Activated CD4-positive, alpha-beta T cell treated with anti-CD3 and anti-CD28 coated beads for 36 hours (primary cell): ENCODE data around the gene TRUB1. TPM values are rescaled to one million over a fixed set of nuclear protein-coding genes. Genes with fewer than 3 reads are reported as not detected.
A peak's percentile ranks its signal among the peaks of the same experiment; 100 is the strongest.
"Not testable (repeated sequence)": the region's sequence is repeated elsewhere in the genome, so short reads cannot be mapped to it uniquely, and the experiment has no call there.

Experiments used
- ATAC-seq: fragments of 200-7000 bp; cut with Tn5 transposase; one replicate; pipeline ENCODE4 v1.10.0; 2021; ENCODE audit warnings: mild to moderate bottlenecking, moderate library complexity
- CTCF ChIA-PET: fragments of 350-600 bp; sonication (Branson Sonifier 250); formaldehyde crosslinking; loops from one replicate; lab custom pipeline; 2021; ENCODE audit warnings: antibody characterized with exemption; lab: Charles Lee
- POLR2A ChIA-PET: fragments of 350-600 bp; sonication (Branson Sonifier 250); formaldehyde crosslinking; loops from one replicate; lab custom pipeline; 2021; ENCODE audit warnings: antibody characterized with exemption, inconsistent platforms; lab: Charles Lee
- DNase-seq: peaks from one replicate; pipeline ENCODE4 v3.0.0-alpha.2; 2020
- H3K27ac Mint-ChIP-seq: one replicate; pipeline ENCODE4 v1.8.0; 2021; ENCODE audit warnings: mixed read lengths
- H3K27me3 Mint-ChIP-seq: one replicate; pipeline ENCODE4 v1.8.0; 2021; ENCODE audit warnings: mixed read lengths
- H3K36me3 Mint-ChIP-seq: one replicate; pipeline ENCODE4 v1.8.0; 2021; ENCODE audit warnings: low read depth, mixed read lengths
- H3K4me1 Mint-ChIP-seq: one replicate; pipeline ENCODE4 v1.8.0; 2021; ENCODE audit warnings: mixed read lengths
- H3K4me3 Mint-ChIP-seq: one replicate; pipeline ENCODE4 v1.8.0; 2021; ENCODE audit warnings: mild to moderate bottlenecking, moderate library complexity, mixed read lengths
- H3K9me3 Mint-ChIP-seq: one replicate; pipeline ENCODE4 v1.8.0; 2021; ENCODE audit warnings: low read depth, mixed read lengths
- intact Hi-C, 2 experiments: fragments of 100-400 bp; cut with DNase I in 1 of 2; cut with micrococcal nuclease in 1 of 2; formaldehyde crosslinking; loops; one replicate each; pipeline versions ENCODE4 v1.14.2 to v1.15.1; 2022 to 2024; cut with DNase I, micrococcal nuclease
- total RNA-seq, 2 experiments: library from RNA; stranded (reverse); gene quantifications; one replicate each; pipeline ENCODE4 v1.2.3, GENCODE V29; 2021

Gene TRUB1
- total RNA-seq, 2 experiments from 2014 or later = 13.4 to 15.0 TPM

DNA sequence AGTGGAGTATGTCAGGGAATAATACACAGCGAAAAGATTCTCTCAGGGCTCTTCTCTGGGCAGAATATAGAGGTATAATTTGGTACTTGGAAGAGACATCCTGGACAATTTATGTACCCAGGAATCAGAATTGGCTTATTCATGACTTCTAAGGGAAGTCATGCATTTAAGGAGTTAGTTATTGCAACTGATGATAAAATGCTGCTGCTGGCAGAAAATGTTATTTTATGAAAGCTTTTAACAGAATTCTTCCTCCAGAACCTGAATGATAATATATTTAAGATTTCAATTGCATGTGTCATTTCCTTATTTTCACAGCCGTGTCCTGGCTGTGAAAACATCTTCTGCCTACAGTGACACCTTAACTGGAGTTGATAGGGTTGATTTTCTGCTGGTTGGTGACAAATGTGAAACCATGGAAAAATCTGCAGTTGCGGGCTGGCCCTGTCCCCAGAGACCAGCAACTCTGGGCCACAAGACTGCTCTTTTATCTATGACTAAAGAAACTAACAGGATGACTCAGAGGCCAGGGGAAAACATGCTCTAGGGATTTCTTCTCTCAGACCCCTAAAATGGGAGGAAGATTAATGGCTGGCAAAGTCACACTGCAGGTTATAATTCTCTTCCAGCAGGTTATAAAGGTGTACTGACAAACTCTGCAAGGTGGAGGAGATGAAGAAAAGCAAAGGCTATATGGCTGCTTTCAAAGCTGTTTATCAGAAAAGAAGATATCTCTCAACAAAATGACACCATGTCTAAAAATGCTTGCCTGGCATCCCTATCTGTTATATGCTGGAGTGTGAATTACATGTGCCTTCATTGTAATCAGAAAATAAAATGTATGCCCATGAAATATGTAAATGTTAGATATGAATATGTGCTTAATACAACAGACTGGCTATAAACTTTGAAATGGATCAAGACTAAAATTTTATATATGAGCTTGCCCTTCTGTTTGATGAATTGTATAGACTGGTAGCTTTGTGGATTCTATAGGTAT is 12.1 kb upstream of the TRUB1 start:
- DNase-seq (peak; percentile 57), ATAC-seq (peak; percentile 87)
- Mint-ChIP-seq H3K27me3 (peaks cover 20% of the 10 kb centered on the region), H3K27ac (no peak overlapping the region), H3K9me3 (no peaks in the 10 kb centered on the region), H3K4me1 (peaks cover 8% of the 10 kb centered on the region), H3K4me3 (no peak overlapping the region), H3K36me3 (no peaks in the 10 kb centered on the region)
- ChIA-PET POLR2A (no interaction called here), CTCF (interaction anchor here (1.3 kb wide), 1 partner anchor 10 kb away, joined by 3 read pairs; no protein-coding TSS in a partner anchor)
- intact Hi-C loops = no loop called here

DNA sequence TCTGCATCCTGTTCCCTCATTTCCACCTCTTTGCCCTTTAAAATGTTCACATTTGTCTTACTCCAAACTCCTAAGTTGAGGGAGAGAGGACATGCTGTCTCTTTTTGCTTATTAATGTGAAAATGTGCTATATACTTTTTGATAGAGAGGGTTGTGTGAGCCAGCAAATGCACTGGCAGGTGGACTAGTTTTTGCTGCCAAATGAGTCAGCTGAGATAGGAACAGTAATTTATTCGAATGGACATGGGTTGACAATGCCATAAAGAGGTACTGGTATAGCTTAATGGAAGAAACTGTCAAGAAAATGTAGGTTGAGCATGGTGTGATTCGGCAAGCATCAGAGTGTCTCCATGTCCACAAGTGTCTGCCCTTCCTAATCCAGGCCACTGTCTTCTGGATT is 9.2 kb upstream of the TRUB1 start:
- Mint-ChIP-seq H3K4me3 (no peak overlapping the region), H3K27me3 (peaks cover 17% of the 10 kb centered on the region), H3K9me3 (peaks cover 5% of the 10 kb centered on the region), H3K27ac (no peak overlapping the region), H3K36me3 (peaks cover 3% of the 10 kb centered on the region), H3K4me1 (peaks cover 11% of the 10 kb centered on the region)
- intact Hi-C loops = no loop called here
- ChIA-PET CTCF (no interaction called here), POLR2A (no interaction called here)
- DNase-seq = no peak
- no peak for ATAC-seq

DNA sequence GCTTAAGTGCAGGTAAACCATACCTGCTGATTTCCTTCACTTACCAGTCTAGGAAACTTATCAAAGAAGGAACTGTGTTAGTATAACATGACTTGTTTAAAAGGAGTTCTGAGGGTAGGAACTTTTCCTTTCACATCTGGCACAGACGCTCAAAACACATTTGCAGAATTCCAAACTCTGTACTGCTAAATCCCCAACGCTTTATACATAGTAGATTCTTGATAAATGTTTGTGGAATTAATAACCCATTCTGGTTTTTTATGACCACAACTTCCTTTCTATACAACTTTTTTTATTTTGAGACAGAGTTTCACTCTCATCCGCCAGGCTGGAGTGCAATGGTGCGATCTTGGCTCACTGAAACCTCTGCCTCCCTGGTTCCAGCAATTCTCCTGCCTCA is 7.7 kb upstream of the TRUB1 start:
- H3K4me3 Mint-ChIP-seq = no peak overlapping the region
- peaks cover 10% of the 10 kb centered on the region for H3K4me1 Mint-ChIP-seq
- no peak overlapping the region for H3K27ac Mint-ChIP-seq
- H3K36me3 Mint-ChIP-seq = peaks cover 3% of the 10 kb centered on the region
- CTCF ChIA-PET = interaction anchor here (0.9 kb wide), 1 partner anchor 12 kb away, joined by 3 read pairs; no protein-coding TSS in a partner anchor
- ATAC-seq (no peak), DNase-seq (no peak)
- intact Hi-C loops = loop anchor here (10.0 kb wide), 3 partner anchors 106 to 1246 kb away; partner anchors contain the start of gene FHIP2A (in 1 of the 2)
- POLR2A ChIA-PET = no interaction called here
- H3K27me3 Mint-ChIP-seq = peaks cover 11% of the 10 kb centered on the region
- peaks cover 5% of the 10 kb centered on the region for H3K9me3 Mint-ChIP-seq

DNA sequence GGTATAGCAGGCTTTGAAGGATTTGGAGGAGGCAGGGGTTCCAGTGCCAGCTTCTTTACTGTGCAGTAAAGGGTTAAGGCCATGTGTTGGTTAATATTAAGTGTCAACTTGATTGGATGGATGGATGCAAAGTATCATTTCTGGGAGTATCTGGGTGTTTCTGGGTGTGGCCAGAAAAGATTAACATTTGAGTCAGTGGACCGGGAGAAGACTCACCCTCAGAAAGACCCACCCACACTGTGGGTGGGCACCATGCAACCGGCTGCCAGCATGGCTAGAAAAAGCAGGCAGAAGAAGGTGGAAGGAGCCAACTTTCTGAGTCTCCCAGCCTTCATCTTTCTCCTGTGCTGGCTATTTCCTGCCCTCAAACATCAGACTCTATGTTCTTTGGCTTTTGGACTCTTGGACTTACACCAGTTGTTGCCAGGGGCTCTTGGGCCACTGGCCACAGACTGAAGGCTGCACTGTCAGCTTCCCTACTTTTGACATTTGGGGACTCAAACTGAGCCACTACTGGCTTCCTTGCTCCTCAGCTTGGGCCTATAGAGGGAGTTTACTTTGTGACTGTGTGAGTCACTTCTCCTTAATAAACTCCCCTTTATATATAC is 6.8 kb upstream of the TRUB1 start:
- H3K27ac Mint-ChIP-seq = no peak overlapping the region
- ChIA-PET CTCF (interaction anchor here (0.6 to 1.5 kb wide), 2 partner anchors 9 to 117 kb away, joined by 3 to 5 read pairs; no protein-coding TSS in a partner anchor), POLR2A (no interaction called here)
- peaks cover 6% of the 10 kb centered on the region for H3K27me3 Mint-ChIP-seq
- H3K9me3 Mint-ChIP-seq = peaks cover 5% of the 10 kb centered on the region
- no peak for ATAC-seq
- no peak for DNase-seq
- H3K36me3 Mint-ChIP-seq = peaks cover 3% of the 10 kb centered on the region
- intact Hi-C loops = loop anchor here (10.0 kb wide), 3 partner anchors 106 to 1246 kb away; partner anchors contain the start of gene FHIP2A (in 1 of the 2)
- peaks cover 3% of the 10 kb centered on the region for H3K4me1 Mint-ChIP-seq
- H3K4me3 Mint-ChIP-seq = no peak overlapping the region

DNA sequence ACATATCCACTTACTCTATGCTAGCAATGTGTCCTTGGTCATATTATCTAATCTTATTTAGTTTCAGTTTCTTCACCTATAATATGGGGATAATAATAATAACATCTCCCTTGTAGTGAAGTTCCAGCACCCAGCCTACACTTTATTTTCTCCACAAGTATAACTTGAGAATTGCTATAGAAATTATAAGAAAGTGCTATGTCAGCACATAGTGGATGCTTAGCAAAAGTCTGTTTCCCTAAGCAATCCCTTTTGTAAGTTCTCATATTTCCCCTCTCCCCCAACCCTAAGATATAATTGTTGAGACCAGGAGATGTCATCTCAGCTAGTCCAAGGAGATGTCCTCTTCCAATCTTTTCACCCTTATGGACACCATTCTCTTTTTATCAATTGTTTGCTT is 5.8 kb upstream of the TRUB1 start:
- Mint-ChIP-seq H3K27ac (no peak overlapping the region), H3K27me3 (peaks cover 5% of the 10 kb centered on the region), H3K36me3 (peaks cover 3% of the 10 kb centered on the region), H3K9me3 (peaks cover 5% of the 10 kb centered on the region), H3K4me3 (no peak overlapping the region), H3K4me1 (peaks cover 4% of the 10 kb centered on the region)
- intact Hi-C loops = loop anchor here (10.0 kb wide), 3 partner anchors 107 to 1247 kb away; partner anchors contain the start of gene FHIP2A (in 1 of the 2)
- CTCF ChIA-PET = interaction anchor here (0.7 to 1.5 kb wide), 2 partner anchors 10 to 23 kb away, joined by 3 to 5 read pairs; no protein-coding TSS in a partner anchor
- DNase-seq (no peak), ATAC-seq (no peak)
- POLR2A ChIA-PET = no interaction called here

DNA sequence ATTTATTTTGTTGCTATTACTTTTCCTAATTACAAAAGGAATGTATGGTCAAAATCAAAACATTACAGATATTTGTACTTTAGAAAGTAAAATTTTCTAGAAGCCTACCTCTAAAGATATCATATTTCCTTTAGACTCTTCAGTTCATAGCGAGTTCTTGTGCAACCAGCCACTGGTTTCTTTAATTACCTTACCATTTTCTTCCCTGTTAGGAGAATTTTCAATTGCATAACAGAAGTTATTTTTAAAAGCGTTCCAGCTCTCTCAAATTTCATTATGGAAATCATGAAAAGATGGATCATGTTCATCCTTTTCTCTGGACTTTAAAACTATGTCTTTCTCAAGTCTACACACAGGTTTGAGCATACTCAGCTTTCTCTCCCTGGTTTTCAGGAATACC is 5.0 kb upstream of the TRUB1 start:
- Mint-ChIP-seq H3K9me3 (peaks cover 5% of the 10 kb centered on the region), H3K27me3 (peaks cover 3% of the 10 kb centered on the region), H3K36me3 (peaks cover 3% of the 10 kb centered on the region), H3K4me1 (peaks cover 7% of the 10 kb centered on the region), H3K27ac (no peak overlapping the region), H3K4me3 (no peak overlapping the region)
- intact Hi-C loops = loop anchor here (10.0 kb wide), 3 partner anchors 108 to 1248 kb away; partner anchors contain the start of gene FHIP2A (in 1 of the 2)
- DNase-seq (no peak), ATAC-seq (no peak)
- ChIA-PET POLR2A (no interaction called here), CTCF (interaction anchor here (0.6 to 1.5 kb wide), 5 partner anchors 11 to 629 kb away, joined by 3 to 5 read pairs (median 3); no protein-coding TSS in a partner anchor)

DNA sequence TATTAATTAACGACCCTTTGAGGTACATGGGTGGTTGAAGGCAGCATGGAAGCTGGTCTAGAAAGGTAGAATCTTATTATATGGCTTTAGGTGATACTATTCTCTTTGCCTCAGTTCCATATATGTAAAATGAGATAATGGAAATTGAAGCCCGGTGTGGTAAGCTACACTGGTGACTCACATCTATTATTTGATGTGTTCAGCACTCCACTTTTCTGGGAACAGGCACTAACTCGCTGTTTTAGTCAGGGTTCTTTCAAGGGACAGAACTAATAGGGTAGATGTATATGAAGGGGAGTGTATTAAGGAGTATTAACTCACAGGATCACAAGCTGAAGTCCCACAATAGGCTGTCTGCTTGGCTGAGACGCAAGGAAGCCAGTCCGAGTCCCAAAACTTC is 4.4 kb upstream of the TRUB1 start:
- POLR2A ChIA-PET = no interaction called here
- H3K4me3 Mint-ChIP-seq = no peak overlapping the region
- CTCF ChIA-PET = interaction anchor here (0.6 to 1.1 kb wide), 3 partner anchors 14 to 629 kb away, joined by 3 to 4 read pairs (median 3); no protein-coding TSS in a partner anchor
- DNase-seq = no peak
- peak; percentile 21 for ATAC-seq
- peaks cover 5% of the 10 kb centered on the region for H3K9me3 Mint-ChIP-seq
- peaks cover 3% of the 10 kb centered on the region for H3K27me3 Mint-ChIP-seq
- peaks cover 7% of the 10 kb centered on the region for H3K4me1 Mint-ChIP-seq
- H3K27ac Mint-ChIP-seq = no peak overlapping the region
- H3K36me3 Mint-ChIP-seq = peaks cover 6% of the 10 kb centered on the region
- intact Hi-C loops = loop anchor here (10.0 kb wide), 3 partner anchors 109 to 1249 kb away; partner anchors contain the start of gene FHIP2A (in 1 of the 2)

DNA sequence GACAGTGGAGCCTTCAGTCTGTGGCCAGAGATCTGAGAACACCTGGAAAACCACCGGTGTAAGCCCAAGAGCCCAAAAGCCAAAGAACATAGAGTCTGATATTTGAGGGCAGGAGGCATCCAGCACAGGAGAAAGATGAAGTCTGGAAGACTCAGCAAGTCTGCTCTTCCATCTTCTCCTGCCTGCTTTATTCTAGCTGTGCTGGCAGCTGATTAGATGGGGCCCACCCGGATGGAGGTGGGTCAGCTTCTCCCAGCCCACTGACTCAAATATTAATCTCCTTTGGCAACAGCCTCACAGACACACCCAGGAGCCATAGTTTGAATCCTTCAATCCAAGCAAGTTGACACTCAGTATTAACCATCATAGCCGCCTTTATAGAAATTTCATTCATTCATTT is 4.0 kb upstream of the TRUB1 start:
- H3K9me3 Mint-ChIP-seq, ATAC-seq, POLR2A ChIA-PET, H3K27ac Mint-ChIP-seq, H3K4me3 Mint-ChIP-seq, H3K36me3 Mint-ChIP-seq, H3K4me1 Mint-ChIP-seq, H3K27me3 Mint-ChIP-seq, DNase-seq: not testable (repeated sequence)
- CTCF ChIA-PET = interaction anchor here (0.8 kb wide), 1 partner anchor 630 kb away, joined by 4 read pairs; no protein-coding TSS in a partner anchor
- intact Hi-C loops = loop anchor here (10.0 kb wide), 3 partner anchors 109 to 1249 kb away; partner anchors contain the start of gene FHIP2A (in 1 of the 2)

DNA sequence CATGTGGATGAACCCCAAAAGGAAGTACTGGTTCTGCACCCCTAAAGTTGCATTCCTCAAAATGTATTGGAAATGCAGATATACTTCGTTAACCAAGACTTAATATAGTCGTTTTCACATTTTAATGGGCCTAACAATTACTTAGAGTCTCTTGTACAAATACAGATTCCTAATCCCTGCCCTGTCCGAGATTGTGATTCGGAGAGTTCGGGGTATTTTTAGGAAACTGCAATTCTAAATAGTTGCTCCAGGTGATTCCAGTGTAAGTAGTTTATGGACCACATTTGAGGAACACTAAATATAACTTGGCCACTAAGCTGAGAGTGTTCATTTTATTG is 830 bp downstream of the TRUB1 start:
- Mint-ChIP-seq H3K27ac (peak overlapping the region; percentile 94), H3K36me3 (peaks cover 22% of the 10 kb centered on the region), H3K27me3 (no peaks in the 10 kb centered on the region), H3K9me3 (no peaks in the 10 kb centered on the region), H3K4me1 (peaks cover 22% of the 10 kb centered on the region), H3K4me3 (peak overlapping the region; percentile 96)
- intact Hi-C loops = loop anchor here (2.0 to 10.0 kb wide), 10 partner anchors 114 to 1803 kb away; partner anchors contain the start of genes CCDC186 (in 2 of the 2), FHIP2A (in 2 of the 2), ATRNL1 (in 1 of the 2) and DCLRE1A (in 1 of the 2)
- ChIA-PET CTCF (interaction anchor here (1.2 to 1.5 kb wide), 3 partner anchors 19 to 59 kb away, joined by 3 read pairs; no protein-coding TSS in a partner anchor), POLR2A (no interaction called here)
- DNase-seq (no peak), ATAC-seq (no peak)

DNA sequence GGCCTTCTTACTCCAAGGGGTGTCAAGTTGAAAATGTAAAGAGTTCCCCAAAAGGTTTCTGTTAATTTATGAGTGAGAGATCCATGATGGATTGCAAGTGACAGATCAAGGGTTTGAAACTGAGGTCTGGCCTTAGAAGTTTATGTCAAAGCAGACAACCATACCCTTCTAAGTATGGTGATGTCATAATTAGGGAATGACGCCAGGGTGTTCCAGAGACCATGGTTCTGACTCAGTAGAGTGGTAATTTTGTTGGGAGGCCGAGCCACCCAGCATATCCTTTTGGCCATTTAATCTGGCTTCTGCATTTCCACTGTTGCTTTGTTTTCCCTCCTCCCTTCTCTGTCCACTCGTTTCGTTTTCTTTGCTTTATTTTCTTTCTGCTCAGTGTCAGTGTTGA is 2.7 kb downstream of the TRUB1 start:
- DNase-seq = no peak
- no peak overlapping the region for H3K27ac Mint-ChIP-seq
- H3K9me3 Mint-ChIP-seq = no peaks in the 10 kb centered on the region
- POLR2A ChIA-PET = no interaction called here
- intact Hi-C loops = no loop called here
- no peaks in the 10 kb centered on the region for H3K27me3 Mint-ChIP-seq
- H3K4me1 Mint-ChIP-seq = peaks cover 21% of the 10 kb centered on the region
- CTCF ChIA-PET = no interaction called here
- ATAC-seq = no peak
- H3K4me3 Mint-ChIP-seq = no peak overlapping the region
- H3K36me3 Mint-ChIP-seq = peaks cover 34% of the 10 kb centered on the region

DNA sequence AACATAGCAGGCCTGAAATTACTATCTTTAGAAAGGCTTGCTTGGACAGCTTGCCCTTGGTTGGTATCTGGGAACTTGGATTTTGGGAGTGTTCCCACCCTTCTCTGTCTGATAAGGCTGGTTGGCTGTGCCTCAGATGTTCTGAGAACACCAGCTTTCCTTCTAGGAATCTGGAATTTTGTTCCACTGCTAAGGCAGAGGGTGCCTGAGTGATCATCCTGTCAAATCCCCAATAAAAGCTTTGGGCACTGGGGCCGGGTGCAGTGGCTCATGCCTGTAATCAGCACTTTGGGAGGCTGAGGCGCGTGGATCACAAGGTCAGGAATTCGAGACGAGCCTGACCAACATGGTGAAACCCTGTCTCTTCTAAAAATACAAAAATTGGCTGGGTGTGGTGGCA is 5.0 kb downstream of the TRUB1 start:
- Mint-ChIP-seq H3K4me3 (no peak overlapping the region), H3K27me3 (no peaks in the 10 kb centered on the region), H3K9me3 (no peaks in the 10 kb centered on the region), H3K36me3 (peaks cover 44% of the 10 kb centered on the region), H3K27ac (no peak overlapping the region), H3K4me1 (peaks cover 22% of the 10 kb centered on the region)
- ChIA-PET POLR2A (no interaction called here), CTCF (interaction anchor here (1.1 kb wide), 1 partner anchor 63 kb away, joined by 3 read pairs; no protein-coding TSS in a partner anchor)
- intact Hi-C loops = no loop called here
- DNase-seq (no peak), ATAC-seq (no peak)
